Neural cell (in vitro differentiated cells): ENCODE measurements around the gene TUB.

Source experiments
- EZH2 ChIP-seq: fragments of 200-600, 300-800 bp; shearing (Covaris generic), sonication (generic); IDR thresholded peaks from 2 replicates; pipeline ENCODE4 v1.6.1; 2014; ENCODE audit warnings: antibody characterized with exemption, low read length, borderline replicate concordance, mild to moderate bottlenecking; ENCODE audit not compliant: insufficient read depth, poor library complexity, severe bottlenecking
- TAF1 ChIP-seq: IDR thresholded peaks from 2 replicates; pipeline ENCODE4 v1.6.1; 2012; ENCODE audit warnings: low read depth
- TF ChIP-seq, protein P1 (sequence below): fragments of 450-650 bp; IDR thresholded peaks from 2 replicates; pipeline ENCODE4 v1.5.1; 2014; ENCODE audit warnings: antibody characterized with exemption, mild to moderate bottlenecking, moderate library complexity; ENCODE audit not compliant: poor library complexity, severe bottlenecking

- TF ChIP-seq TAF1 (no peak), EZH2 (no peak)
- TF ChIP-seq, protein P1, sequence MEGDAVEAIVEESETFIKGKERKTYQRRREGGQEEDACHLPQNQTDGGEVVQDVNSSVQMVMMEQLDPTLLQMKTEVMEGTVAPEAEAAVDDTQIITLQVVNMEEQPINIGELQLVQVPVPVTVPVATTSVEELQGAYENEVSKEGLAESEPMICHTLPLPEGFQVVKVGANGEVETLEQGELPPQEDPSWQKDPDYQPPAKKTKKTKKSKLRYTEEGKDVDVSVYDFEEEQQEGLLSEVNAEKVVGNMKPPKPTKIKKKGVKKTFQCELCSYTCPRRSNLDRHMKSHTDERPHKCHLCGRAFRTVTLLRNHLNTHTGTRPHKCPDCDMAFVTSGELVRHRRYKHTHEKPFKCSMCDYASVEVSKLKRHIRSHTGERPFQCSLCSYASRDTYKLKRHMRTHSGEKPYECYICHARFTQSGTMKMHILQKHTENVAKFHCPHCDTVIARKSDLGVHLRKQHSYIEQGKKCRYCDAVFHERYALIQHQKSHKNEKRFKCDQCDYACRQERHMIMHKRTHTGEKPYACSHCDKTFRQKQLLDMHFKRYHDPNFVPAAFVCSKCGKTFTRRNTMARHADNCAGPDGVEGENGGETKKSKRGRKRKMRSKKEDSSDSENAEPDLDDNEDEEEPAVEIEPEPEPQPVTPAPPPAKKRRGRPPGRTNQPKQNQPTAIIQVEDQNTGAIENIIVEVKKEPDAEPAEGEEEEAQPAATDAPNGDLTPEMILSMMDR: no peak
These were observed 20.0 kb upstream of the TUB start for GRCh38 chr11:8060801-8061554.
